Fibroblast of upper back skin (primary cell): ENCODE measurements around the gene CD200R1.

Source experiments
- DNase-seq: peaks from one replicate; pipeline ENCODE4 v3.0.0-alpha.2; 2013

The CD200R1 gene

GRCh38 chr3:112974894-112975293 lies at the start of gene CD200R1:
TSS of gene CD200R1 (minus strand) at chr3:112975103. CDS start at chr3:112974857, 246 bp downstream.
- no peak for DNase-seq

GRCh38 chr3:113021471-113021870 lies 46.6 kb upstream of the CD200R1 start:
- DNase-seq = no peak

- DNase-seq = peak; percentile 92
These were observed 44.6 kb upstream of the CD200R1 start for GRCh38 chr3:113019182-113020137.

- DNase-seq = no peak
These were observed 43.8 kb upstream of the CD200R1 start for GRCh38 chr3:113018536-113019181.

GRCh38 chr3:113013593-113013992 lies 38.7 kb upstream of the CD200R1 start:
- DNase-seq = no peak

GRCh38 chr3:113008117-113008516 lies 33.2 kb upstream of the CD200R1 start:
- DNase-seq = peak; percentile 7

GRCh38 chr3:113006359-113007056 lies 31.6 kb upstream of the CD200R1 start:
- DNase-seq = no peak

- DNase-seq = no peak
These were observed 30.7 kb upstream of the CD200R1 start for GRCh38 chr3:113005611-113006010.

GRCh38 chr3:113002679-113003078 lies 27.8 kb upstream of the CD200R1 start:
- no peak for DNase-seq

GRCh38 chr3:113002037-113002436 lies 27.1 kb upstream of the CD200R1 start:
- DNase-seq = no peak

GRCh38 chr3:113000691-113001090 lies 25.8 kb upstream of the CD200R1 start:
- no peak for DNase-seq

- DNase-seq = no peak
These were observed 20.9 kb upstream of the CD200R1 start for GRCh38 chr3:112995800-112996199.

GRCh38 chr3:112990672-112991602 lies 16.0 kb upstream of the CD200R1 start, which contains the start of gene GTPBP8:
TSS of gene GTPBP8 (plus strand) at chr3:112990984. CDS start at chr3:112991000, 16 bp downstream.
- peak; percentile 85 for DNase-seq

GRCh38 chr3:112987710-112988334 lies 12.9 kb upstream of the CD200R1 start:
- DNase-seq = no peak

GRCh38 chr3:112984485-112984884 lies 9.6 kb upstream of the CD200R1 start:
- DNase-seq = no peak

GRCh38 chr3:112982710-112983109 lies 7.8 kb upstream of the CD200R1 start:
- no peak for DNase-seq

- no peak for DNase-seq
These were observed 5.2 kb upstream of the CD200R1 start for GRCh38 chr3:112980080-112980479.

- peak; percentile 43 for DNase-seq
These were observed 4.4 kb upstream of the CD200R1 start for GRCh38 chr3:112979244-112979832.

- no peak for DNase-seq
These were observed 2.0 kb upstream of the CD200R1 start for GRCh38 chr3:112976953-112977352.

GRCh38 chr3:112976001-112976400 lies 1.1 kb upstream of the CD200R1 start:
- no peak for DNase-seq

- DNase-seq = no peak
These were observed 755 bp downstream of the CD200R1 start for GRCh38 chr3:112974178-112974517.
